Measurements from ENCODE around the gene RNF123. TPM values are rescaled to one million over a fixed set of nuclear protein-coding genes. Genes with fewer than 3 reads are reported as not detected.

Gene RNF123
- total RNA-seq, 1 donor from 2014 or later: 20.4 TPM

GRCh38 chr3:49658711-49659110 lies 30.6 kb upstream of the RNF123 start:
- no peak for DNase-seq (ENCODE audit: low read depth, low spot score)

DNA sequence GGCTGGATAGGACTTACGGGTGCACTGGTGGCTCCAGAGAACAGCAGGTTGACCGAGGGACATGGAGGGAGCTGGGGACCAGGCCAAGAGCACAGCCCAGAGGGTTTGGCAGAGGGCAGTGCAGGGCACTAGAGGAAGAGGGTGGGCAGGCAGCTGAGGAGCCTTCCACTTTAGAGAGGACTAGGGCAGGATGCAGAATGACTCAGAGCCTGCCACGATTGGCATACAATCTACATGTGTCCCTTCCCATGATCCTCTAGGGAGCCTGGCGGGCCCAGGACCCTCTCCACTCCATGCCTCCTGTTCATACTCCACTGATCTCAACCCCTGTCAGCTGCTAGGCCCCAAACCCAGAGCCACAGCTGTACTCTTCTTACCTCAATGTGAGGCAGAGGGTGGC lies 29.6 kb upstream of the RNF123 start:
- no peak for DNase-seq (ENCODE audit: low read depth, low spot score)

DNA sequence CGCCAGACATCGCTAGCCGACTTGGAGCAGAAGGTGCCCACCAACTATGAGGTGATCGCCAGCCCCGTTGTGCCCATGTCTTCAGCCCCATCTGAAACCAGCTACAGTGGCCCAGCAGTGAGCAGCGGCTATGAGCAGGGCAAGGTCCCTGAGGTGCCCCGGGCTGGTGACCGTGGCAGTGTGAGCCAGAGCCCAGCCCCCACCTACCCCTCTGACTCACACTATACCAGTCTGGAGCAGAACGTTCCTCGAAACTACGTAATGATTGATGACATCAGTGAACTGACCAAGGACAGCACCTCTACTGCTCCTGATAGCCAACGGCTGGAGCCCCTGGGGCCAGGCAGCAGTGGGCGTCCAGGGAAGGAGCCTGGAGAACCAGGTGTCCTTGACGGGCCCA lies 28.1 kb upstream of the RNF123 start:
- DNase-seq (ENCODE audit: low read depth, low spot score): no peak

DNA sequence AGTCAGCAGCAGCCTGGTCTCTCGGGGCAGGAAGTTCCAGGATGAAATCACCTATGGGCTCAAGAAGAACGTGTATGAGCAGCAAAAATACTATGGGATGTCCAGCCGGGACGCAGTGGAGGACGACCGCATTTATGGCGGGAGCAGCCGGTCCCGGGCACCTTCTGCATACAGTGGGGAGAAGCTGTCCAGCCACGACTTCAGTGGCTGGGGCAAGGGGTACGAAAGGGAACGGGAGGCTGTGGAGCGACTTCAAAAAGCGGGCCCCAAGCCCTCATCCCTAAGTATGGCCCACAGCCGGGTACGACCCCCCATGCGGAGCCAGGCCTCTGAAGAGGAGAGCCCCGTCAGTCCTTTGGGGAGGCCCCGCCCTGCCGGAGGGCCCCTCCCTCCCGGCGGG lies 27.3 kb upstream of the RNF123 start:
- no peak for DNase-seq (ENCODE audit: low read depth, low spot score)

- no peak for DNase-seq (ENCODE audit: low read depth, low spot score)
Measured at GRCh38 chr3:49662720-49663413, 26.5 kb upstream of the RNF123 start.

GRCh38 chr3:49663831-49664230 lies 25.5 kb upstream of the RNF123 start:
- DNase-seq (ENCODE audit: low read depth, low spot score): no peak

DNA sequence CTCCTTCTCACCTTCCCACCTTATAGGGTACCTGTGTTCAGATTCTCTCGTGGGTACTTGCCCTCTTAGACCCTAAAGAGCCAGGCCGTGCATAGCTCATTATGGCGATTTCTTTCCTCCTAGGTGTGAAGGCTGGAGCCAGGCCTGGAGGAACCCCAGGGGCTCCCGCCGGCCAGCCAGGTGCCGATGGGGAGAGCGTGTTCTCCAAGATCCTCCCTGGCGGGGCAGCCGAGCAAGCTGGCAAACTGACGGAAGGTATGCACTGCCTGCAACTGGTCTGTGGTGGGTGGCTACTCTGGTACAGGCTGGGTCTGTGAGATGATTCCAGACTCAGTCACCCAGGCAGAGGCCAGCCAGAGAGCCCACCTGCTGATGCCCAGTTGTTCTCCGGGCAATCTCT lies 25.1 kb upstream of the RNF123 start:
- no peak for DNase-seq (ENCODE audit: low read depth, low spot score)

DNA sequence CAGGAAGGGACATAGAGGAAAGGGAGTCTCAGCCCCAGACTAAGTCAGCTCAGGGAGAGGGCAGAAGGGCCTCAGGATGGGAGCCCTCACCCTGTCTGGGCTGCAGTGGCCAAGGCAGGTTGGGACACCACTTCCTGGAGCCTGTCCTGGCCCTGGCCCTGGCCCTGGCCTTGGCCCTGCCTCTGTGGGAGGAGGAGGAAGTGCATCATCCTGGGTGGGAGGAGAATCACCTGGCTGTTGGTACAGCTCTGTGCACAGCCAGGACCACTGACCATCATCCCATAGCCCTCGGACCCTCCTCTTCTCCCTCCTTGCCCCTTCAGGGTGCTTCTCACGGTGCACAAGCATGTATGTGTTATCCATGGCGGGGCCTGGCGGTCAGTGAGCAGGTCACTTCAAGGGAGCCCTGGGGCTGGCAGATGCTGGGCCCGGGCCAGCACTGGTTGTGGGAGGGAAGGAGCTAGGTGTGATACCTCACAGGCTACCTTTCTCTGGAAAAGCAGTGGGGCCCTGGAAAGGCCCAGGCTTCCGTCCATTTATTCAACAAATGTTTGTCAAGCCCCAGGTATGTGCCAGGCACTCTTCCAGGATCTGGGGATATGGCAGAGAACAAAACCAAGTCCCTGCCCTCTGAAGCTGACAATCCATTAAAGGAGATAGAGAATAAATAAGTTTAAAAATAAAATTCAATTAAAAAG lies 23.4 kb upstream of the RNF123 start:
- no peak for DNase-seq (ENCODE audit: low read depth, low spot score)

DNA sequence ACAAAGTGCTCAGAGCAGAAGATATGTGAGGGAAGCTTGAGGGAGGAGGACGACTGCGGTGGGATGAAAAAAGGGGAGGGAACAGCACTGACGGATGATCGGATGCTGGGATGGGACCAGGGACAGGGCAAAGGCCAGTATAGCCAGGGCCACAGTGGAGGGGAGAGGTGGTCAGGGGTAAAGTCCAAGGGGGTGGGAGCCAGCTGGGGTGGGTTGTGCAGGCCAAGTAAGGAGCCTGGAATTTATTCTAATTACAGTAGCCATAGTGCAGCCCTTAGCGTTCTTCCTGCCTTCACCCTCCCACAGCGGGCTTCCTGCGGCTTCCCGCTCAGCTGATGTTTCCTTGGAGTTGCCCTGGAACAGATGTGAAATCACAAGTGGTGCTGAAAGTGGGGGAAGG lies 22.8 kb upstream of the RNF123 start:
- no peak for DNase-seq (ENCODE audit: low read depth, low spot score)

- no peak for DNase-seq (ENCODE audit: low read depth, low spot score)
Measured at GRCh38 chr3:49667701-49668413, 21.5 kb upstream of the RNF123 start.

DNA sequence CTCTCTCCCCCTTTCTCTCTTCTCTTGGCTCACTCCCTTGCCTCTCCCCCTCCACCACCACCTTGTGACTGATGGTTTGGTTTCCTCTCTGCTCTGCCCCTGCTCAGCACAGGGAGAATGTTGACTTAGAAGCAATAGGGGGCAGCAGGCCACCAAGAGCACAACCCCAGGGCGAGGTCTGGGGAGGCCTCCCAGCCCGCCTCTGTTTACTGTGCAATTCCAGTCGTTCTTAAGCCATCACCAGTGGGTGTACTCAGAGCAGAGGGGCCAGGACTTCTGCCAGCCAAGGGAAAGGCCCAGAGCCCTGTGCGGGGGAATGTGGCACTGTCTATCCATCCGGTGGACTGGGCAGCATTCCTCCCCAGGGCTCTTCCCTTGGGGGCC lies 21.0 kb upstream of the RNF123 start:
- DNase-seq (ENCODE audit: low read depth, low spot score): no peak

- DNase-seq (ENCODE audit: low read depth, low spot score): no peak
Measured at GRCh38 chr3:49668861-49669260, 20.5 kb upstream of the RNF123 start.

GRCh38 chr3:49669352-49669751 lies 20.0 kb upstream of the RNF123 start:
- DNase-seq (ENCODE audit: low read depth, low spot score): no peak

DNA sequence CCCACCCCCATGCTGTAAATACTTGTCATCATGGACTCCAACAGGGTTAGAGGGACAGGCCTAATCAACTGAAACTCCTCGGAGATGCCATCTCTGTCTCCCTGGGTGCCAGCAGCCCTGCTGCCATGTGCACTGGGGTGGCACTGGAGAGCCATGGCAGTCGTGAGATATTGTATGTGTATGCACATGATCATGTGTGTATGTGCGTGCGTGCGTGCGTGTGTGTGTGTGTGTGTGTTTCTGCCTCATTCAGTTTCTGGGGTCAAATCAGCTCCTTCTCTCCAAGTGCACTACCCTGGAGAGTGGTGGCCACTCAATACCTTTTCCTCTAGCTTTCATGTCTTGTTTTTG lies 18.4 kb upstream of the RNF123 start:
- no peak for DNase-seq (ENCODE audit: low read depth, low spot score)

DNA sequence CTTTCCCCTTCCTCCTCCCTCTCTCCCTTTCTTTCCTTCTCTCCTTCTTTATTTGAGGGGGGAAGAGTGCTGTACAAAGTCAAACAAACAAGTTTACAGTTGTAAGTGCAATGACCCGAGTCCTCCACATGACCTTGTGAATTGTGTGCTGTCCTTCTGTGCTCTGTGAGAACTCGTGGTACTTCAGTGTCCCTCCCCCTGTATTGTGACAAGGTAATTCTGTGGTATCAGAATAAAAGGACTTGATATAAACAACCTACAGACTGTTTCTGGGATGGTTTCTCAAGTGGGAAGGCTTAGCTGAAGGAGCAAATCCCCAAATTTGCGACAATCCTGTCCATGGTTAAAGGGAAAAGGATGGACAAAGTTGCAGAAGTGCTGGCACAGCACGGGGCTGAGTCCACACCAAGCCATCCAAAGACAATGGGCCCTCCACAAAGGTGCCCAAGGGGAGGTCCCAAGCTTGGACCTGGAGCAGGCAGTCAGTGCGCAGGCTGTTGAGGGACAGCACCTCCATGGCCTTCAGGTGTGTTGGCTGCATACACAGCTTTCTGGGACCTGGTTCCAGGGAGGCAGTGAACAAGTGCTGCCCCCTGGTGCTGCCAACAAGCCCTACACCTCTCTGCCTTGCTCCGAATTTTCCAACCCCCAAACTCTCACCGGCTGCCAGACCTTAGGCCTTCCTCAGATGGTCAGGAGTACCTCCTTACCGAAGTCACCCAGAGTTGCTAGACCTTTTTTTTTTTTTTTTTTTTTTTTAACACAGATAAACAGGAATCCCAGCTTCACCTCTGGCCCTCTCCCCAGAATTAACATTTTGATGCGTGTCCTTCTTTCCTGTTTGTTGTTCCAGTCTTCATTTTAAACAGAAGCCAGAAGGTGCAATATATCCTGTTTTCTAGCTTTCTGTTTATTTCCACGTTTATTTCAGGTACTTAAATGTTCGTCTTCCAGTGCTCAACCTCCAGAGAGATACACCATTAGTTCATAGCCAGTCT lies 17.8 kb upstream of the RNF123 start:
- DNase-seq (ENCODE audit: low read depth, low spot score): no peak

GRCh38 chr3:49673121-49673714 lies 16.1 kb upstream of the RNF123 start:
- DNase-seq (ENCODE audit: low read depth, low spot score): no peak

- peak; percentile 77 for DNase-seq (ENCODE audit: low read depth, low spot score)
Measured at GRCh38 chr3:49673715-49674496, 15.5 kb upstream of the RNF123 start, which contains the start of gene APEH. Gene APEH, plus strand, starts transcription at chr3:49674351. Its CDS starts 51 bp downstream, at chr3:49674402.

- DNase-seq (ENCODE audit: low read depth, low spot score): no peak
Measured at GRCh38 chr3:49674497-49674983, 14.8 kb upstream of the RNF123 start.

DNA sequence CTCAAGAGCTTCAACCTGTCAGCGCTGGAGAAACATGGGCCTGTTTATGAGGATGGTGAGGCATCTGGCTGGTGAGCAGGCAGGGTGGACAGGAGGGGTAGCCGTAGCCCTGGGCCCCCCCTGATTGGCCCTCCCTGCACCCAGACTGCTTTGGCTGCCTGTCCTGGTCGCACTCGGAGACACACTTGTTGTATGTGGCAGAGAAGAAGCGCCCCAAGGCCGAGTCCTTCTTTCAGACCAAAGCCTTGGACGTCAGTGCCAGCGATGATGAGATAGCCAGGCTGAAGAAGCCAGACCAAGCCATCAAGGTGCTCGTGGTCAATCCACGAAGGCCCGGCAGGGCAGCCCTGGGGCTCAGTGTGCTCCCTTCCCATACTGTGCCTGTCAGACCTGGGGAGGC lies 13.4 kb upstream of the RNF123 start:
- DNase-seq (ENCODE audit: low read depth, low spot score): no peak
